ENCODE results near the gene ACOD1.

DNA sequence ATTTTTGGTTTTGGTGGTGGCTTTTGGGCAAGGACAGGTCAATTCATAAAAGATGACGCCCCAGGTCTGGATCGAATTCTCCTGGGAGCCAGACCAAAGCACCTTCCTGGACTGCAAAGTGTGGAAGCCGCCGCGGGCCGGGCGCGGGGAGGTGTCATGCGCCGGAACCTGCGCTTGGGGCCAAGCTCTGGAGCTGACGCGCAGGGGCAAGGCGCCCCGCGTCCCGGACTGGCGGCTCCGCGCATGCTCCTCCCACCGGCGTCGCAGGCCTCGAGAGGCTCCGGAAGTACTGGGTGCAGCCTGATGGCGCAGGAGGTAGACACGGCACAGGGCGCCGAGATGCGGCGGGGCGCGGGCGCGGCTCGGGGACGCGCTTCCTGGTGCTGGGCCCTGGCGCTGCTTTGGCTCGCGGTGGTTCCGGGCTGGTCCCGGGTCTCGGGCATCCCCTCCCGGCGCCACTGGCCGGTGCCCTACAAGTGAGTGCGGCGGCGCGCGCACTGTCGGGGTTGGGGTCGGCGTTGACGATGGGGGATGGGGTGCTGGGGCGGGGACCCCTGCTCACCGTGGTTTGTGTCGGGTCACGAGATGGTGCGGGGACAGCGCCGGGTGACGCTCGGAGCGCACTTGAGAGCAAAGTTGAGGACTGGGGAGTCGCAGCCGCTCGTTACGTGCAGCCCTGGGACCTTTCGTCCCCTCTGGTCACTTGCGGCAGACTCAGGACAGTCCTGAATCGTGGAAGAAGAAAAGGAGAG lies 43.7 kb downstream of the ACOD1 start, which contains the start of gene CLN5:
- TF ChIP-seq RFX5 (IDR thresholded peaks at IDR 0.05; ENCODE audit: low read depth, low read length) (no peak), ZNF354B (CRISPR knock-in tag; IDR thresholded peaks at IDR 0.05) (no peak), ZNF780A (CRISPR knock-in tag; IDR thresholded peaks at IDR 0.05) (no peak), MTA1 (CRISPR knock-in tag; IDR thresholded peaks at IDR 0.05; ENCODE audit: borderline replicate concordance) (peak; percentile 59; the same call in 1 of the 2 replicates), TAF1 (CRISPR knock-in tag; IDR thresholded peaks at IDR 0.05) (peak; percentile 92)
- TF ChIP-seq, protein P1, sequence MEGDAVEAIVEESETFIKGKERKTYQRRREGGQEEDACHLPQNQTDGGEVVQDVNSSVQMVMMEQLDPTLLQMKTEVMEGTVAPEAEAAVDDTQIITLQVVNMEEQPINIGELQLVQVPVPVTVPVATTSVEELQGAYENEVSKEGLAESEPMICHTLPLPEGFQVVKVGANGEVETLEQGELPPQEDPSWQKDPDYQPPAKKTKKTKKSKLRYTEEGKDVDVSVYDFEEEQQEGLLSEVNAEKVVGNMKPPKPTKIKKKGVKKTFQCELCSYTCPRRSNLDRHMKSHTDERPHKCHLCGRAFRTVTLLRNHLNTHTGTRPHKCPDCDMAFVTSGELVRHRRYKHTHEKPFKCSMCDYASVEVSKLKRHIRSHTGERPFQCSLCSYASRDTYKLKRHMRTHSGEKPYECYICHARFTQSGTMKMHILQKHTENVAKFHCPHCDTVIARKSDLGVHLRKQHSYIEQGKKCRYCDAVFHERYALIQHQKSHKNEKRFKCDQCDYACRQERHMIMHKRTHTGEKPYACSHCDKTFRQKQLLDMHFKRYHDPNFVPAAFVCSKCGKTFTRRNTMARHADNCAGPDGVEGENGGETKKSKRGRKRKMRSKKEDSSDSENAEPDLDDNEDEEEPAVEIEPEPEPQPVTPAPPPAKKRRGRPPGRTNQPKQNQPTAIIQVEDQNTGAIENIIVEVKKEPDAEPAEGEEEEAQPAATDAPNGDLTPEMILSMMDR (CRISPR knock-in tag; IDR thresholded peaks at IDR 0.05) = no peak
- TF ChIP-seq, protein P2, sequence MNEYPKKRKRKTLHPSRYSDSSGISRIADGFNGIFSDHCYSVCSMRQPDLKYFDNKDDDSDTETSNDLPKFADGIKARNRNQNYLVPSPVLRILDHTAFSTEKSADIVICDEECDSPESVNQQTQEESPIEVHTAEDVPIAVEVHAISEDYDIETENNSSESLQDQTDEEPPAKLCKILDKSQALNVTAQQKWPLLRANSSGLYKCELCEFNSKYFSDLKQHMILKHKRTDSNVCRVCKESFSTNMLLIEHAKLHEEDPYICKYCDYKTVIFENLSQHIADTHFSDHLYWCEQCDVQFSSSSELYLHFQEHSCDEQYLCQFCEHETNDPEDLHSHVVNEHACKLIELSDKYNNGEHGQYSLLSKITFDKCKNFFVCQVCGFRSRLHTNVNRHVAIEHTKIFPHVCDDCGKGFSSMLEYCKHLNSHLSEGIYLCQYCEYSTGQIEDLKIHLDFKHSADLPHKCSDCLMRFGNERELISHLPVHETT (CRISPR knock-in tag; conservative IDR thresholded peaks at IDR 0.05) = 0 out of 2 replicates have a peak, but pooled peaks have one; percentile 65
